Nephron (organoid): Measurements from ENCODE around the gene AFG1L.

Experiments
- H3K27ac Mint-ChIP-seq, 3 experiments: 2 replicates each; pipeline ENCODE4 v1.8.0; 2020; ENCODE audit warnings: mixed read lengths in 3 of 3, mild to moderate bottlenecking in 2 of 3, moderate library complexity in 1 of 3
- H3K27me3 Mint-ChIP-seq: 2 replicates; pipeline ENCODE4 v1.8.0; 2021; ENCODE audit warnings: low read depth, mild to moderate bottlenecking, moderate library complexity, mixed read lengths
- H3K36me3 Mint-ChIP-seq: 2 replicates; pipeline ENCODE4 v1.8.0; 2020; ENCODE audit warnings: low read depth, mixed read lengths
- H3K4me1 Mint-ChIP-seq: 2 replicates; pipeline ENCODE4 v1.8.0; 2020; ENCODE audit warnings: mixed read lengths
- H3K4me3 Mint-ChIP-seq, 3 experiments: 2 replicates each; pipeline ENCODE4 v1.8.0; 2020; ENCODE audit warnings: mild to moderate bottlenecking in 3 of 3, mixed read lengths in 3 of 3, moderate library complexity in 2 of 3
- H3K9me3 Mint-ChIP-seq: 2 replicates; pipeline ENCODE4 v1.8.0; 2020; ENCODE audit warnings: mixed read lengths
- TF ChIP-seq, protein P1 (sequence below), 3 experiments: fragments of 200-600 bp; sonication (generic); IDR thresholded peaks; one replicate each; pipeline ENCODE4 v1.5.0; 2021; ENCODE audit warnings: antibody characterized with exemption in 3 of 3; ENCODE audit not compliant: unreplicated experiment in 3 of 3

AFG1L gene

DNA sequence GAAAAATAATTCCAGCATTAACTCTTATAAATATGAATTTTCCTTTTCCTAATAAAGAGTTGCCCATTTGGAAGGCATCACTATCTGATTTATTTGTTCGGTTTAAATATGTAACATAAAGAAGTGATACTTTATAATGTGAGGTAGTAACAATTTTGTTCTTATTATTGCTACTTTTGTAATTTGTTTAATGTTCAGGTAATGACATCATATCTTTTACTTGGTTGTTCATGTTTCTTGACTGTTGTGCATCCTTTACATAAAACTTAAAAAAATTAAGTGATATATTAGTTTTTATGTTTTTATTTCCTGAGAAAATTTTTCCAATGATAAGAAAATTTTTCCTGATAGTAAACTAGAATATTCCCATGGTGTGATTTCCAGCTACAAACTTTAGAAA, 124.6 kb downstream of the AFG1L start:
- H3K27ac Mint-ChIP-seq, result no peak overlapping the region
- no peaks in the 10 kb centered on the region for H3K4me1 Mint-ChIP-seq
- H3K27me3 Mint-ChIP-seq, result no peaks in the 10 kb centered on the region
- TF ChIP-seq, protein P1, sequence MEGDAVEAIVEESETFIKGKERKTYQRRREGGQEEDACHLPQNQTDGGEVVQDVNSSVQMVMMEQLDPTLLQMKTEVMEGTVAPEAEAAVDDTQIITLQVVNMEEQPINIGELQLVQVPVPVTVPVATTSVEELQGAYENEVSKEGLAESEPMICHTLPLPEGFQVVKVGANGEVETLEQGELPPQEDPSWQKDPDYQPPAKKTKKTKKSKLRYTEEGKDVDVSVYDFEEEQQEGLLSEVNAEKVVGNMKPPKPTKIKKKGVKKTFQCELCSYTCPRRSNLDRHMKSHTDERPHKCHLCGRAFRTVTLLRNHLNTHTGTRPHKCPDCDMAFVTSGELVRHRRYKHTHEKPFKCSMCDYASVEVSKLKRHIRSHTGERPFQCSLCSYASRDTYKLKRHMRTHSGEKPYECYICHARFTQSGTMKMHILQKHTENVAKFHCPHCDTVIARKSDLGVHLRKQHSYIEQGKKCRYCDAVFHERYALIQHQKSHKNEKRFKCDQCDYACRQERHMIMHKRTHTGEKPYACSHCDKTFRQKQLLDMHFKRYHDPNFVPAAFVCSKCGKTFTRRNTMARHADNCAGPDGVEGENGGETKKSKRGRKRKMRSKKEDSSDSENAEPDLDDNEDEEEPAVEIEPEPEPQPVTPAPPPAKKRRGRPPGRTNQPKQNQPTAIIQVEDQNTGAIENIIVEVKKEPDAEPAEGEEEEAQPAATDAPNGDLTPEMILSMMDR (IDR thresholded peaks at IDR 0.05; ENCODE audit: unreplicated experiment in 3 of 3), result no peak
- peaks cover 3% of the 10 kb centered on the region for H3K36me3 Mint-ChIP-seq
- H3K9me3 Mint-ChIP-seq, result peaks cover 9% of the 10 kb centered on the region
- no peak overlapping the region for H3K4me3 Mint-ChIP-seq

DNA sequence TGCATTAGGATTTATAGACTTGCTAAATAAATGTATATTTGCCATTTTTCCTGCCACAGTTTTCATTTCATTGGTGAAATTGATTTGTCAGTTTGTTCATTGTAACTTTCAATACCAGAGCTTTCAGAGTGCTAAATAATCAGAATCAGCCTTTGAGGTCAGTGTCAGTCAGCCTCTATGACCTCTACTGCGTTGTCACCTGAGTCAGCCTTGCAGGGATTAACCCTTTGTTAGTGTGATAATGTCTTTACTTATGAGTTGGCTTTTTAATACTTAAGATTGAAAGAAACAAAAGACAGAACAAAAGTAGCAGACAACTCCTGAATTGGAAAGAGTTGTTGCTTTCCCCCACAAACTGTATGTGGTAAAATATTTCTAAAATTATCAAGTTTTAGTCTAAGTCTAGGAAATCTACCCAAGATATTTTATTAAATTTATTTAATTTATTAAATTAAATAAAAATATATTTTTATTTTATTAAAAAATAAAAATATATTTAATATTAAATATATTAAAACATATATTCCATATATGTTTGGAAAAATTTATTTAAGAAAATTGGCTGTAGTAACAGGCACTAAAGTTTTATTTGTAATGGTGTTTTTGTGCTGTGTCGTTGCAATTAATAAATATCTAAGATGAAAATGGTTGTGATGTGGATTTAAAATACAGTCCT, 125.2 kb downstream of the AFG1L start:
- no peaks in the 10 kb centered on the region for H3K36me3 Mint-ChIP-seq

GRCh38 chr6:108421366-108421765, 126.5 kb downstream of the AFG1L start:
- TF ChIP-seq, protein P1 (IDR thresholded peaks at IDR 0.05; ENCODE audit: unreplicated experiment in 3 of 3), result no peak
- no peak overlapping the region for H3K4me3 Mint-ChIP-seq
- no peaks in the 10 kb centered on the region for H3K36me3 Mint-ChIP-seq
- H3K27me3 Mint-ChIP-seq, result no peaks in the 10 kb centered on the region
- no peak overlapping the region for H3K27ac Mint-ChIP-seq
- no peaks in the 10 kb centered on the region for H3K9me3 Mint-ChIP-seq
- no peaks in the 10 kb centered on the region for H3K4me1 Mint-ChIP-seq

More for the DNA sequence above, 125.2 kb downstream of the AFG1L start:
- Mint-ChIP-seq H3K4me3 (no peak overlapping the region), H3K4me1 (no peaks in the 10 kb centered on the region), H3K27me3 (no peaks in the 10 kb centered on the region), H3K27ac (no peak overlapping the region), H3K9me3 (peaks cover 5% of the 10 kb centered on the region)
- TF ChIP-seq, protein P1 (IDR thresholded peaks at IDR 0.05; ENCODE audit: unreplicated experiment in 3 of 3), result no peak

- no peaks in the 10 kb centered on the region for H3K27me3 Mint-ChIP-seq
- H3K4me1 Mint-ChIP-seq, result no peaks in the 10 kb centered on the region
- TF ChIP-seq, protein P1 (IDR thresholded peaks at IDR 0.05; ENCODE audit: unreplicated experiment in 3 of 3), result no peak
- peaks cover 2% of the 10 kb centered on the region for H3K36me3 Mint-ChIP-seq
- peaks cover 7% of the 10 kb centered on the region for H3K9me3 Mint-ChIP-seq
- no peak overlapping the region for H3K27ac Mint-ChIP-seq
- H3K4me3 Mint-ChIP-seq, result no peak overlapping the region
Measured at GRCh38 chr6:108423982-108424705, 129.3 kb downstream of the AFG1L start.

GRCh38 chr6:108425428-108425827, 130.6 kb downstream of the AFG1L start:
- H3K27ac Mint-ChIP-seq, result no peak overlapping the region
- no peak overlapping the region for H3K4me3 Mint-ChIP-seq
- TF ChIP-seq, protein P1 (IDR thresholded peaks at IDR 0.05; ENCODE audit: unreplicated experiment in 3 of 3), result no peak
- peaks cover 3% of the 10 kb centered on the region for H3K36me3 Mint-ChIP-seq
- H3K9me3 Mint-ChIP-seq, result peaks cover 7% of the 10 kb centered on the region
- no peaks in the 10 kb centered on the region for H3K4me1 Mint-ChIP-seq
- no peaks in the 10 kb centered on the region for H3K27me3 Mint-ChIP-seq
